GM19468 (cell line): ENCODE results near the gene DCAF6.
A peak's percentile ranks its signal among the peaks of the same experiment; 100 is the strongest.
"Not testable (repeated sequence)": the region's sequence is repeated elsewhere in the genome, so short reads cannot be mapped to it uniquely, and the experiment has no call there.

Experiments used
- ATAC-seq: cut with Tn5 transposase; IDR thresholded peaks from one replicate; pipeline ENCODE4 v1.9.1; 2021; ENCODE audit warnings: mild to moderate bottlenecking, moderate library complexity, moderate number of reproducible peaks; ENCODE audit not compliant: unreplicated experiment; ENCODE audit errors: extremely low read depth

DCAF6 gene

DNA sequence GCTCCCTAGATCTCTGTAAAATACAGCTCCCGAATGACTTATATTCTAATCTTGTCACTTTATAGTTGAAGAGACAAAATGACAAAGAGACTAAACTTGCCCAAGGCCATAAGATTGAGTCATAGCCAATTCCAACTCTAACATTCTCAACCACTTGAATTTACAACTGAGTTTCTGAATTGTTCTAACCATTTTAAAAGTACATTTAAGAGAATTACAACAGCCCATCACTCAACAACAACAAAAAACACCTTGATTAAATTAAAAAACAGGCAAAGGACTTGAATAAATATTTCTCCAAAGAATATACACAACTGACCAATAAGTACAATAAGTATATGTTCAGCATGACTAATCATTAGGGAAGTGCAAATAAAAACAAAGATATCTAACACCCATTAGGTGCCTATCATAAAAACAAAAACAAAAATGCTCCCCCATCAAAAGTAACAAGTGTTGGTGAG lies 13.8 kb upstream of the DCAF6 start:
- no peak for ATAC-seq

GRCh38 chr1:167923324-167924056 lies 13.0 kb upstream of the DCAF6 start:
- ATAC-seq: no peak

- no peak for ATAC-seq
These were observed 12.4 kb upstream of the DCAF6 start for GRCh38 chr1:167924102-167924501.

- ATAC-seq: no peak
These were observed 11.8 kb upstream of the DCAF6 start for GRCh38 chr1:167924543-167925231.

GRCh38 chr1:167926486-167926997 lies 9.9 kb upstream of the DCAF6 start:
- no peak for ATAC-seq

- peak; percentile 21 for ATAC-seq
These were observed 9.3 kb upstream of the DCAF6 start for GRCh38 chr1:167927046-167927754.

- no peak for ATAC-seq
These were observed 8.0 kb upstream of the DCAF6 start for GRCh38 chr1:167928457-167928852.

GRCh38 chr1:167928919-167929318 lies 7.6 kb upstream of the DCAF6 start:
- not testable (repeated sequence) for ATAC-seq

DNA sequence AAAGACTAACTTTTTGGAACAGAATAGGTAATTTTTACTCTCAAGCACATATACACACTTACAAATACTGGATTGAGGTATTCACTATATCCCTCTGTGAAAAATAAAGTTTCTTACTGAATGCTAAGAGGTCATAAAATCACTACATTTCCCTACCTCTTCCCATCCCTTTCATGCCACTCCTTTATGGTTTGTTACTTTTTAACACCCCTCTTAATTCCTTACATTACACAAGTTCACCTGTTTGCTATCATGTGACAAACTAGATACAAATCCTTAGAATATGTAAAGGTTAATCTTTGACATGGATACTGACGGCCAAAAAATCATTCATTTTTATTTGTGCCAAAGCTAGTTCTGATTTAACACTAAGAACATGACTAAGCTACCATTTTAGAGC lies 6.8 kb upstream of the DCAF6 start:
- ATAC-seq: no peak

DNA sequence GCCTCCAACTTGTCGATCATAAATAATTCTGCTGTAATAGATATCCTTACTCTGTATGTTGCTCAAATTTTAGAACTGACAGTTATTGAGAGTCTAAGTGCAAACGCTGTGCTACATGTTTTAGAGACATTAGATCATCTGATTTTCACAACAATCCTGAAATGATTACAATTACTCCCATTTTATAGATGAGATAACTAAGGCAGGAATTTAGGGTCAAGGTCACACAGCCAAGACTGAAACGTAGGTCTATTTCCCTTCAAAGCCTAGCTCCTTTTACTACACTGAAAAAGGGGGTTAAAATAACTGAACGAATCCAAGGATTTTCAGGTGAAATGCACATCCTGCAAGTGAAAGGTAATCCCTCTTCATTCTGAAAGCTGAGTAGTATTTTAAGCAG lies 2.7 kb upstream of the DCAF6 start:
- ATAC-seq: no peak

DNA sequence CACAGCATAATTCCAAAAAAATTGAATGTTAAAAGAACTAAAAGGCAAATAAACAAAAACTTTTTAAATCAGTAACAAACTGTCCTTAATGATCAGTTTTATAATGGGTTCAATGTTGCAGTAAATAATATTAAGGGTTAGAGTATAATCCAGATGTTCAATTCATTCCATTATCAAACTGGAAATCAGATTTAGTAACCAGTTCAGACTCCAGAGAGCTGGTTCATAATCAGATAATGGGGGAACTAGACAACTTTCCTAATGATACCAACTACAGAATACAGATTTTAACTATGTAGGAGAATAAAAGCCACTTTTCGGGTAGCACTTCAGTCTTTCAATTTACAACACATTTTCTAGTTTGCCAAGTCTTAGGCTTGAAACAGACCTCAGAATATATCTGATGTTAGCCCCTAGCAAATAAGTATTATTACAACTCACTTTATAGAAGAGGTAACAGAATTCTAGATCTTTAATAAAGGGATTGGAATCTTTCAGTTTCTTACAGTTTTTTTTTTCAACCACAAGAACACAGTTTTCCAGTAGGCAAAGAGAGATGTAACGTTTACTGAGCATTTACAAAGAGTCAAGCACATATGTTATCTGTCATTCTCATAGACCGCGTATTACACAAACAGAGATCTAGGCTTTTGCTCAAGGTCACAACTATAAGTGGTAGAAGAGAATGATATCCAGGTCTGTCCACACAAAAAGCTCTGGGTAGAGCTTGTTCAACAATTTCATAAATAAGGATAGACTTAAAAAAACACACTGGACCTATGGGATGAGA lies 1.9 kb upstream of the DCAF6 start:
- no peak for ATAC-seq

GRCh38 chr1:167935216-167936067 lies 1.0 kb upstream of the DCAF6 start:
- ATAC-seq: no peak

- ATAC-seq: no peak
These were observed 636 bp downstream of the DCAF6 start, which contains the start of gene MPC2 for GRCh38 chr1:167936930-167937708. Gene MPC2, minus strand, starts transcription at chr1:167937072. Its CDS starts 1,231 bp downstream, at chr1:167935841.

- no peak for ATAC-seq
These were observed 1.2 kb downstream of the DCAF6 start for GRCh38 chr1:167937709-167938010.

GRCh38 chr1:167938080-167938636 lies 1.7 kb downstream of the DCAF6 start:
- ATAC-seq: no peak

DNA sequence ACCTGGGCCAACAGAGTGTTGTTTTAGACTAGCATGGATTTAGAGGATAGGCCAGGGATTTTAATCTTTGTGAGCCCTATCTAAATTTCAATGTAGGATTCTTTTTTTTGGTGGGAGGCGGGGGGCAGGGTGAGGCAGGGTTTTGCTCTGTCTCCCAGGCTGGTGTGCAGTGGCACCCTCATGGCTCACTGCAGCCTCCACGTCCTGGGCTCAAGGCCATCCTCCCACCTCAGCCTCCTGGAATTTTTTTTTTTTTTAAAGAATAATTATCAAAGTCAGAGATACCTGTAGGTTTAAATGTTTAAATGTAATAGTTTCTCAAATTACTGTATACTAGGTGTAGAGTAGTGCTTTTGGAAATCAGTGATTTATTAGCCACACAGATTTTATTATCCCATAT lies 3.8 kb downstream of the DCAF6 start:
- no peak for ATAC-seq

DNA sequence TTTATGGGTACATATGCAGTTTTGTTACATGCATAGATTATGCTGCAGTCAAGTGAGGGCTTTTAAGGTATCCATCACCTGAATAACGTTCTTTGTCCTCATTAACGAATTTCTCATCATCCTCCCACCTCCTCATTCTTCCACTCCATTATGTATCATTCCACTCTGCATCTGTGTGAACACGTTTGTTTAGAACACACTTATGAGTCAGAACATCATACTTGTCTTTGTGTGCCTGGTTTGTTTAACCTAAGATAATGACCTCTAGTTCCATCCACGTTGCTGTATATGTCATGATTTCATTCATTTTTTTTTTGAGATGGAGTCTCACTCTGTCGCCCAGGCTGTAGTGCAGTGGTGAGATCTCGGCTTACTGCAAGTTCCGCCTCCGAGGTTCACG lies 7.1 kb downstream of the DCAF6 start:
- ATAC-seq: no peak

DNA sequence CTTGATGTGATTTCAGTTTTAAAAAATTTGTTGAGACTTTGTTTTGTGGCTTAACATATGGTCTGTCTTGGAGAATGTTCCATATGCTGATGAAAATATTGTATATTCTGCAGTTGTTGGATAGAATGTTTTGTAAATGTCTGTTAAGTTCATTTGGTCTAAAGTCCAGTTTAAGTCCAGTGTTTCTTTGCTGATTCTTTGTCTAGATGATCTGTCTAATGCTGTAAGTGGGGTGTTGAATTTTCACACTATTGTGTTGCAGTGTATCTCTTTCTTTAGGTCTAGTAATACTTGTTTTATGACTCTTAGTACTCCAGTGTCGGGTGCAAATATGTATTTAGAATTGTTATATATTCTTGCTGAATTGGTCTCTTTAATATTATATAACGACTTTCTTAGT lies 11.2 kb downstream of the DCAF6 start:
- no peak for ATAC-seq
